ENCODE measurements around the gene C11orf98.

The C11orf98 gene

DNA sequence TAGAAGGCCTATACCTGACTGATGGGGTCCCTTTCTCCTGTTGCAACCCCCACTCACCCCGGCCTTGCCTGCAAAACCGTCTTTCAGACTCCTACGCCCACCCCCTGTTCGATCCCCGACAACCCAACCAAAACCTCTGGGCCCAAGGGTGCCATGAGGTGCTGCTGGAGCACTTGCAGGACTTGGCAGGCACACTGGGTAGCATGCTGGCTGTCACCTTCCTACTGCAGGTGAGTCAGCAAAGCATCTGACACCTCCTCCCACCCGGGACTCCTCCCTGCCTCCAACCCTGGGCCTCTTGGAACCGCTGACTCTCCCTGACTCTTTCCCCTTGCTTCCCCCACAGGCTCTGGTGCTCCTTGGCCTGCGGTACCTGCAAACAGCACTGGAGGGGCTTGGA is 50.7 kb downstream of the C11orf98 start:
- H3K27ac Mint-ChIP-seq: peak overlapping the region; percentile 90 to 94 (median 94)
- H3K9me3 Mint-ChIP-seq: no peaks in the 10 kb centered on the region
- TF ChIP-seq, protein P1, sequence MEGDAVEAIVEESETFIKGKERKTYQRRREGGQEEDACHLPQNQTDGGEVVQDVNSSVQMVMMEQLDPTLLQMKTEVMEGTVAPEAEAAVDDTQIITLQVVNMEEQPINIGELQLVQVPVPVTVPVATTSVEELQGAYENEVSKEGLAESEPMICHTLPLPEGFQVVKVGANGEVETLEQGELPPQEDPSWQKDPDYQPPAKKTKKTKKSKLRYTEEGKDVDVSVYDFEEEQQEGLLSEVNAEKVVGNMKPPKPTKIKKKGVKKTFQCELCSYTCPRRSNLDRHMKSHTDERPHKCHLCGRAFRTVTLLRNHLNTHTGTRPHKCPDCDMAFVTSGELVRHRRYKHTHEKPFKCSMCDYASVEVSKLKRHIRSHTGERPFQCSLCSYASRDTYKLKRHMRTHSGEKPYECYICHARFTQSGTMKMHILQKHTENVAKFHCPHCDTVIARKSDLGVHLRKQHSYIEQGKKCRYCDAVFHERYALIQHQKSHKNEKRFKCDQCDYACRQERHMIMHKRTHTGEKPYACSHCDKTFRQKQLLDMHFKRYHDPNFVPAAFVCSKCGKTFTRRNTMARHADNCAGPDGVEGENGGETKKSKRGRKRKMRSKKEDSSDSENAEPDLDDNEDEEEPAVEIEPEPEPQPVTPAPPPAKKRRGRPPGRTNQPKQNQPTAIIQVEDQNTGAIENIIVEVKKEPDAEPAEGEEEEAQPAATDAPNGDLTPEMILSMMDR (IDR thresholded peaks at IDR 0.05; ENCODE audit: unreplicated experiment in 3 of 3): no peak
- H3K4me1 Mint-ChIP-seq: peaks cover 24% of the 10 kb centered on the region
- H3K27me3 Mint-ChIP-seq (ENCODE audit: low read depth): peaks cover 5% of the 10 kb centered on the region
- H3K4me3 Mint-ChIP-seq: peak overlapping the region; percentile 77 to 86 (median 85)
- H3K36me3 Mint-ChIP-seq (ENCODE audit: low read depth): peaks cover 8% of the 10 kb centered on the region

GRCh38 chr11:62613291-62613778 is 51.7 kb downstream of the C11orf98 start:
- Mint-ChIP-seq H3K27ac (peak overlapping the region; percentile 90 to 94 (median 94)), H3K4me3 (peak overlapping the region; percentile 67 to 85 (median 76)), H3K9me3 (no peaks in the 10 kb centered on the region), H3K27me3 (ENCODE audit: low read depth) (peaks cover 5% of the 10 kb centered on the region), H3K36me3 (ENCODE audit: low read depth) (peaks cover 9% of the 10 kb centered on the region), H3K4me1 (peaks cover 22% of the 10 kb centered on the region)
- TF ChIP-seq, protein P1 (IDR thresholded peaks at IDR 0.05; ENCODE audit: unreplicated experiment in 3 of 3): no peak
